Measurements from ENCODE around the gene ACSL3. TPM values are rescaled to one million over a fixed set of nuclear protein-coding genes. Genes with fewer than 3 reads are reported as not detected.
A peak's percentile ranks its signal among the peaks of the same experiment; 100 is the strongest.

Gene ACSL3
- total RNA-seq, 4 donors from 2014 or later, result 22.4 to 54.1 (median 42.3) TPM

DNA sequence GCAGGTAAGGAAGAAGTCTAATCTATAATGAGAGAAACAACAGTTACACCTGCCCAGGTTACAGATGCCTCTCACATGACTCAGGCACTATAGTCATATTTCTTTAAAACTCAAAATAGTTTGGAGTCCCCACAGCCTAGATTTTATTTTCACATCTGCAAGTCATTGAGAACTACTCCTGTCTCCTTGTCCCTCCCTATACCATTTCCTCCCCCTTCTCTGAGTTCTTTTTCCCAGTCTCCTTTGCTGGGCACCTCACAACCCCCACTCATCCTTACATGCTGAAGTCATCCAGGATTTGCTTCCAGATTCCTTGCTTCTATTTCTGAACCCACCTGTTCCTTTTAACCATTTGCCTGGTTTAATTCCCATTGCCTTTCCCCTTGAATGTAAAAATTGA lies 118.0 kb downstream of the ACSL3 start:
- in situ Hi-C loops (cut with MboI; ENCODE audit: low pct_ligation_motif_present in 1 of 4, low pct_unique_long_range_greater_than_20kb in 1 of 4, low sequenced_read_pairs in 3 of 4), result loop anchor here in 1 of 4 donors (25.0 kb wide), 1 partner anchor 633 kb away; the partner anchor contains the start of gene SCG2
- H3K36me3 ChIP-seq, result no peaks in the 10 kb centered on the region
- DNase-seq, result no peak
- TF ChIP-seq, protein P1, sequence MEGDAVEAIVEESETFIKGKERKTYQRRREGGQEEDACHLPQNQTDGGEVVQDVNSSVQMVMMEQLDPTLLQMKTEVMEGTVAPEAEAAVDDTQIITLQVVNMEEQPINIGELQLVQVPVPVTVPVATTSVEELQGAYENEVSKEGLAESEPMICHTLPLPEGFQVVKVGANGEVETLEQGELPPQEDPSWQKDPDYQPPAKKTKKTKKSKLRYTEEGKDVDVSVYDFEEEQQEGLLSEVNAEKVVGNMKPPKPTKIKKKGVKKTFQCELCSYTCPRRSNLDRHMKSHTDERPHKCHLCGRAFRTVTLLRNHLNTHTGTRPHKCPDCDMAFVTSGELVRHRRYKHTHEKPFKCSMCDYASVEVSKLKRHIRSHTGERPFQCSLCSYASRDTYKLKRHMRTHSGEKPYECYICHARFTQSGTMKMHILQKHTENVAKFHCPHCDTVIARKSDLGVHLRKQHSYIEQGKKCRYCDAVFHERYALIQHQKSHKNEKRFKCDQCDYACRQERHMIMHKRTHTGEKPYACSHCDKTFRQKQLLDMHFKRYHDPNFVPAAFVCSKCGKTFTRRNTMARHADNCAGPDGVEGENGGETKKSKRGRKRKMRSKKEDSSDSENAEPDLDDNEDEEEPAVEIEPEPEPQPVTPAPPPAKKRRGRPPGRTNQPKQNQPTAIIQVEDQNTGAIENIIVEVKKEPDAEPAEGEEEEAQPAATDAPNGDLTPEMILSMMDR (IDR thresholded peaks at IDR 0.05), result no peak
- TF ChIP-seq POLR2A (IDR thresholded peaks at IDR 0.05), result no peak
- TF ChIP-seq EP300 (IDR thresholded peaks at IDR 0.05; ENCODE audit: low read depth), result no peak
- TF ChIP-seq POLR2AphosphoS5 (IDR thresholded peaks at IDR 0.05), result no peak
- H3K27ac ChIP-seq, result no peak overlapping the region
- no peaks in the 10 kb centered on the region for H3K9me3 ChIP-seq
- H3K27me3 ChIP-seq, result no peaks in the 10 kb centered on the region
- H3K4me1 ChIP-seq, result peaks cover 0 to 7% (median 0%) of the 10 kb centered on the region in 4 donors
- no peak overlapping the region for H3K4me3 ChIP-seq
- intact Hi-C loops (cut with DNase I; ENCODE audit: low total_unique reads), result no loop called here

DNA sequence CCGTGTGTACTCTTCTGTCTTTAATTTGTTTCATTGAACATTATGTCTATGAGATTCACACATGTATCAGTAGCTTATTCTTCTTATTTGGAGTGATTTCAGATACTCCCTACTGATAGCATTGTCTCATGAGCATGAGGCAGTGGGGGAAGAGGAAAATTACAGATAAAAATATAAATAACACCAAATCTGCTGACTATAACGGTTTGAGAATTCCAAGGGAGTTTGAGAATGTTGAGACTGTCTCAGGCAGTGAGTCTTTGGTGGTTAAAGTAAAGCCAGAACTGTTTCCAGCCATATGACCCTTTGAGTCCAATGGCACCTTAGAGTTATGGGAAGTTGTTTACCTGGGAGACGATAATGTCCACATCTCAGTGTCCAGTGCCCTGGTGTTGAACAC lies 118.6 kb downstream of the ACSL3 start:
- H3K9me3 ChIP-seq, result no peaks in the 10 kb centered on the region
- no peak overlapping the region for H3K4me3 ChIP-seq
- no peak for DNase-seq
- no peak overlapping the region for H3K27ac ChIP-seq
- H3K4me1 ChIP-seq, result peaks cover 0 to 7% (median 0%) of the 10 kb centered on the region in 4 donors
- no peaks in the 10 kb centered on the region for H3K36me3 ChIP-seq
- WGBS, 2 donors (ENCODE audit: low coverage in 1 of 2), result 70 to 71% methylated on average over 3 of the region's 3 CpGs
- in situ Hi-C loops (cut with MboI; ENCODE audit: low pct_ligation_motif_present in 1 of 4, low pct_unique_long_range_greater_than_20kb in 1 of 4, low sequenced_read_pairs in 3 of 4), result loop anchor here in 1 of 4 donors (25.0 kb wide), 1 partner anchor 633 kb away; the partner anchor contains the start of gene SCG2
- no peaks in the 10 kb centered on the region for H3K27me3 ChIP-seq
- no peak for TF ChIP-seq EP300 (IDR thresholded peaks at IDR 0.05; ENCODE audit: low read depth)
- TF ChIP-seq POLR2A (IDR thresholded peaks at IDR 0.05), result no peak
- TF ChIP-seq, protein P1 (IDR thresholded peaks at IDR 0.05), result no peak
- intact Hi-C loops (cut with DNase I; ENCODE audit: low total_unique reads), result no loop called here

DNA sequence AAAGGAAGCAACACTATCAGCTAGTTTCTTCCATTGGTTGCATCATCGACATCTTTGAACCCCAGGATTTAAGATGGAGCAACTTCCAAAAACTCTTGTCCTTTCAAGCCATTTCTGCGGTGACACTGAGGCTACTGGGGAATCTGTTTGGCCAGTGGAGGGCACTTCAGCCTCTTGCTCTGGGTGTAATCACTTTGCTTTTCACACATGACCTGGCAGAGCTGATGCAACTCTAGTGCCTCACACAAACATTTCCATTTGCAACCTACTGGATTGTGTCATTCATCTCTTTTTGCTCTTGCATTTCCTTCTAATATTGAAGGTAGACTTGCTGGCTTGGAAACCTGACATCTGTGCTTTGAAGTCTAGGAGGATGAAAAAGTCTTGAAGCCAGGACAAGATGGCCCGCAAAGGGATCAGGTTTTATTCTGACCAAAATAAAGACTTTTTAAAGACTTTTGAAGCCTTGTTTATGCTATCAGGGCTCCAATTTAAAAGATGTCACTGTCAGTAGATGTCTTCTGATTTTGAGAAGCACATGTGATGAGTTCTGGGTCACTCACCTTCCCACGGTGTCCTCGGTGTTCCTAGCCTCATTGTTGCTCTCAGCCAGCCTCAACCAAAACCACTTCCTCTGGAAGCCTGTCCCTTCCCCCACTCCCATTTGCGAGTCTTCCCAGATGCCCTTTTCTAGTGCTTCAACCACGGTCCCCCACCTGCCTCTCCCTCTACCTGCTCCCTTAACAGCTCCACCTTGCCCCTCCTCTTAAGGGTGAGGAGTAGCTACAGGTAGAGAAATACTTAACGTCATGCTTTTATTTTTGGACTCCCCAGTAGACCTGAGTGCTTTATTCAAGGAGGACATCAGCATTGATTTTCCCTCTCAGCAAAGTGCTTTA lies 121.4 kb downstream of the ACSL3 start:
- 62 to 79% methylated on average over 4 to 8 of the region's 8 CpGs for WGBS, 2 donors (ENCODE audit: low coverage in 1 of 2)
- H3K27ac ChIP-seq, result no peak overlapping the region
- in situ Hi-C loops (cut with MboI; ENCODE audit: low pct_ligation_motif_present in 1 of 4, low pct_unique_long_range_greater_than_20kb in 1 of 4, low sequenced_read_pairs in 3 of 4), result loop anchor here in 1 of 4 donors (25.0 kb wide), 1 partner anchor 630 kb away; the partner anchor contains the start of gene SCG2
- no peaks in the 10 kb centered on the region for H3K36me3 ChIP-seq
- DNase-seq, result peak; percentile 18
- TF ChIP-seq, protein P1 (IDR thresholded peaks at IDR 0.05), result peak; percentile 25 to 44 (median 34)
- TF ChIP-seq POLR2A (IDR thresholded peaks at IDR 0.05), result no peak
- TF ChIP-seq EP300 (IDR thresholded peaks at IDR 0.05; ENCODE audit: low read depth), result no peak
- no peak for TF ChIP-seq POLR2AphosphoS5 (IDR thresholded peaks at IDR 0.05)
- H3K27me3 ChIP-seq, result no peaks in the 10 kb centered on the region
- no peaks in the 10 kb centered on the region for H3K9me3 ChIP-seq
- peaks cover 0 to 7% (median 2%) of the 10 kb centered on the region in 4 donors for H3K4me1 ChIP-seq
- H3K4me3 ChIP-seq, result no peak overlapping the region
- intact Hi-C loops (cut with DNase I; ENCODE audit: low total_unique reads), result loop anchor here (10.0 kb wide), 1 partner anchor 113 kb away; no protein-coding TSS in a partner anchor

DNA sequence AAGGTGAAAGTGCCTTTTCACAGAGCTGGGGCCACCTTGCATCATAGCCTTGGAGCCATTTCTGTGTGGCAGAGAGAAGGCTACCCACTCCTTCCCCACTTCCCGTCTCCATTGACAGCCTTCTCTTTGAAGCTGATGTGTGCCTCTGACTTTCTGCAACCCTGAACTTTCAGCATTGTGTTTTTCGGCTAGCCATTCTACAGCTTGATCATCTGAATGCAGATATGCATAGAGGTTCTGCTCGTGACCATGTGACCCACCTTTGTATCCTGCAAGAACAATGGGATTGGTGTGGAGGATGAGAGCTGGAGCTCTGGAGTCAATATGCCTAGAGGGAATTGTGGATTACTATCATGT lies 122.1 kb downstream of the ACSL3 start:
- no peak for DNase-seq
- H3K4me1 ChIP-seq, result peaks cover 0 to 7% (median 2%) of the 10 kb centered on the region in 4 donors
- TF ChIP-seq, protein P1 (IDR thresholded peaks at IDR 0.05), result no peak
- TF ChIP-seq EP300 (IDR thresholded peaks at IDR 0.05; ENCODE audit: low read depth), result no peak
- TF ChIP-seq POLR2AphosphoS5 (IDR thresholded peaks at IDR 0.05), result no peak
- no peak for TF ChIP-seq POLR2A (IDR thresholded peaks at IDR 0.05)
- H3K9me3 ChIP-seq, result no peaks in the 10 kb centered on the region
- no peak overlapping the region for H3K4me3 ChIP-seq
- in situ Hi-C loops (cut with MboI; ENCODE audit: low pct_ligation_motif_present in 1 of 4, low pct_unique_long_range_greater_than_20kb in 1 of 4, low sequenced_read_pairs in 3 of 4), result loop anchor here in 1 of 4 donors (25.0 kb wide), 1 partner anchor 629 kb away; the partner anchor contains the start of gene SCG2
- intact Hi-C loops (cut with DNase I; ENCODE audit: low total_unique reads), result loop anchor here (10.0 kb wide), 1 partner anchor 112 kb away; no protein-coding TSS in a partner anchor
- no peak overlapping the region for H3K27ac ChIP-seq
- no peaks in the 10 kb centered on the region for H3K27me3 ChIP-seq
- H3K36me3 ChIP-seq, result no peaks in the 10 kb centered on the region
- WGBS, 2 donors (ENCODE audit: low coverage in 1 of 2), result 92% methylated on average over 3 of the region's 3 CpGs

Measured in transverse colon (tissue), 4 donors.